Myocyte (in vitro differentiated cells): ENCODE data around the gene DPP4. TPM values are rescaled to one million over a fixed set of nuclear protein-coding genes. Genes with fewer than 3 reads are reported as not detected.
A peak's percentile ranks its signal among the peaks of the same experiment; 100 is the strongest.

ENCODE experiments used
- DNase-seq: peaks from one replicate; pipeline ENCODE4 v3.0.0-alpha.2; 2012; ENCODE audit warnings: low read depth
- total RNA-seq: library from RNA; depleted of rRNA; stranded (reverse); fragments of >200 nt; gene quantifications from 2 replicates; pipeline ENCODE4 v1.2.3, GENCODE V29; 2014

DPP4 gene
- total RNA-seq, 1 donor from 2014 or later = 19.6 TPM

DNA sequence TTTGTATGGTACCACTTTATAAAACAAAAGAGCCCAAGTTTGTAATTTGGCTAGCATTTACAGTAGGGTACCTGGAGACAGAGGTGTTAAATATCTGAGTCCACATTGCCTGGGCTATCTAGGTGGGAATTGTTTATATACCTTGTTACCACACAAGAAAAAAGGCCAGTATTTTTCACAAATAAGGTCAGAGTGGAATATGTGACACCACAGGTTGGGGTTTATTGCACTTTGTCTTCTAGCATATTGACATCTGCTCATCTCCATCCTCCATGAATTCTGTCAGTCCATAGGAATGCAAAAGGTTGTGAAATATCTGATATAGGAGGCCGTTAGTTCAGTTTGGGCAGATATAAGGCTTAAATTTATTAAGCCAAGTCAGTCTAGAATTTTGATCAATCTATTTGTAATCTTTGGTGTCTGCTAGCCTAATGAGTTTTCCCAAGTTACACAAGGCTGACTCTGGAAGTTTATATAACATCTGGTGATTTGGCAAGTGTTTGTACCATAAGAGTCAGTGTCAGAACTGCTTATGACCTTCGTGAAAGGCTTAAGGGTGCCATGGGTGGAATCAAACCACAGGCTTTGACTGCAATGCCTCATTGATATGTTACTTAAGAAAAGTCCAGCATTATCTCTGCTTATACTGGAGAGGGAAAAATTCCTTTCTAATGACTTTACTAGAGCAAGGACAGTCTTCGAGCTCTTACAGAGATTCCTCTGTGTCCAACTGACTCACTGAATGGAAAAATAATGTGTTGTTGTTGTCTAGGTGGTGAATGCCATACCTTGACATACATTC is 11.3 kb upstream of the DPP4 start:
- DNase-seq = peak; percentile 54

DNA sequence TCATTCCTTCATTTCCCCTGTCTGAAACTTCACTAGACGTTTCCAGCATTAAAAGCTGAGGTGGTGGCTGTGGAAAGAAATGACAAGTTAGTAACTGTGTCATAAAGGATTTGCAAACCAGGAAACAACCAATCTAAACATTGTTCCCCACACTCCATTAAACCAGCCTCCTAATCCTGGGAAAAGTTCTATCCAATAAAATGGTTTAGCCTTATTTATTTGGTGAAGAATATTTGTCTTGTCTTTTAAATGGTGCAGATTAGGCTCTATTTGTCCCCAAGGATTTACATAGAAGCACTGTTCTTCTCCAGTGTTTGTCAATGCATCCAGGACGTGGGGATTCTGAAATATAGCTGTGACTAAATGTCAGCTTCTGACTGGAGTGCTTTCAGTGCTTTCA is 10.5 kb upstream of the DPP4 start:
- DNase-seq = no peak

DNA sequence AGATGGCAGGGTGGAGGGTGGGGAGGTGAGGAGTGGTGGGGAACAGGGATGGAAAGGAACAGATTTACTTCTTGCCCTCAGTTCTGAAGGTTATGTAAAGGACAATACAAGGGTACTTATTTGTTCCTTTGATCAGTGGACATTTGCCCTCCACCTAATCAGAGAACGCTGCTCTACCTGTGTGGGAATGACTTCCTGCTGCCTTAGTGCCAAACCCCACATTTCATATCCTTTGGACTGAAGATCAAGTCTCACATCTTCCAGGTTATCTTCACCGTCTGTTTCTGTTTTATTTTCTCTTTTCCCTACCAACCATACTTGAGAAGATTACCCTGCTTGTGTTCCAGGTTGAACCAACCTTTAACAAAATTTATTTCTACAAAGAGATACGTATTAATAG is 8.7 kb upstream of the DPP4 start:
- DNase-seq = no peak

DNA sequence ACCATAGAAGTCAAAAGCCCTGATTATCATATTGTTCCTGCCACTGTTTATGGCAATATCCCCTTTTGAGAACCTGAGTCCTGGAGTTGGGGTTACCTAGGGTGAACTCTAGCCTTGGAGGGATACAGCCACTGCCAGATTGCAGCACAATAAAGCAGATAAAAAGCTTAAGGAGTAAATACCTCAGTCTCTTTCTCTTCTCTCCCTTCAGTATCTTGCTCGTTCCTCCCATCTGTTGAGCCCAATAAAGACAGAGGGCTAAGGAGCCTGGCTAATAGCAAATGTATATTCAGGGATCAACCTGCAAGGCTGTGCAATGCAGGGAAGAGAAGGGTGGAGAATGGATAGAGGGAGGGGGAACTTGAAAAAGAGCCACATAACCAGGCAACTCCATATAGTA is 8.0 kb upstream of the DPP4 start:
- no peak for DNase-seq

- no peak for DNase-seq
Observed at GRCh38 chr2:162079514-162079913, 5.5 kb upstream of the DPP4 start.

DNA sequence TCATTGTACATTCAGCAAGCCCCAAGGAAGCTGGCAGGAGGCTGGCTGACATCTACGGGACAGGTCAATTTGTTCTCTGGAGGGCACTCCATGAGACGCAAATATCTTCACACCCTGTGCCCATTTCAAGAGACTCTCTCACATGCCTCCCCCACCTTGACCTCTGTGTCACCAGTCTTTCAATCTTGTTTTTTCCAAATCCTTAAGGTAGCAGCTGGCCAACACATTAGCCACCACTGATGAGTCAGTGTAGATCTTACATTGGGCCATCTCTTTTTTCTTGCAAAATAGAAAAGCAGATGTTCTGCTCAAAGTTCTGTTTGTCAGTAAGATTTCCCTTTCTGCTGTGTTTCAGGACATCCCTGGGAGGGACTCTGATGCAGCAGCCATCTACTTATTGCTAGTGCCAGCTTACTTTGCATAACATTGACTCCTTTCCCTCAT is 1.7 kb upstream of the DPP4 start:
- peak; percentile 50 for DNase-seq

DNA sequence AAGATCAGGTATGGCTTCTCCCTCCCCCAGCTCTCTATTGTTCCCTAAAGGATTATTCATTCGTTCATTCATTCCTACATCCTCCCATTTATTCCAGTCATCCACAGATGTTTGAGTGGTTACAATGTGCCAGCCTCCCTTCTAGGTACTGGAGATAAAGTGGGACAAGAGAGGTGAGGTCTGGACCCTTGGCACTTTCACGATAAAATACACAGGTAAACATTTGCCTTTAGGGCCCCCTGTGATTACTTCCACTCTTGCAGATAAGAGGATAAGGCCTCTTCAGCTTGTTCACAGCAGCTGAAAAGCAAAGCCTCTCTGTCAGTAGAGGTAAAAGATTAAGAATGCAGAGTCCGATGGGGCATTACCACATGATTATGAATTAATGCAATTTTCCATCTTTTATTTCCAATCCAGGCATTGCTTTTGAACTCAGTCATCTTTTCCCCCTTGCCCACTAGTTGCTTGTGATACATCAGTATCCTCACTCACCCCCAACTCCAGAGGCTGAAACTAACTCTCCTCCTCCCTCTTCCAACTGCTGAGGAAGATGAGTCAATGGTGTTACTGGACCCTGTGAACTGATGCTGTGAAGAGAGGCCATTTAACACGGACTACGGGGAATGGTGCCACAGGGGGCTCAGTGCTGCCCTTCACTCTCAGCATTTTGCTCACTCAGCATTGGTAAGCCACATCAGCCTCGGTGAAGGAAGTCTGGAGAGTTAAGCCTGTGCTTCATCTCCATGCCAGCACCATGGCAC is 1.1 kb upstream of the DPP4 start:
- DNase-seq = no peak

DNA sequence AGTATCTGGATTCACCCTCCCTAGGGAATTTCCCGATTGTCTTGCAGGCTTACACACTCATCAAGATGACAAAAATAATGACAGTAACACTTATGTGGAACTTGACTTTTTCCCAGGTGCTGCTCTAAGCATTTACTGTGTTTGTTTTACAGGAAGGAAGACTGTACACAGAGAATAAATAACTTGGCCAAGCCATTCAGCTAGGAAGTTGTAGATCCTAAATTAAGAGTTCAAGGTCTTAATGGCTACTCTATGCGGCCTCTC is 549 bp upstream of the DPP4 start:
- DNase-seq = no peak

DNA sequence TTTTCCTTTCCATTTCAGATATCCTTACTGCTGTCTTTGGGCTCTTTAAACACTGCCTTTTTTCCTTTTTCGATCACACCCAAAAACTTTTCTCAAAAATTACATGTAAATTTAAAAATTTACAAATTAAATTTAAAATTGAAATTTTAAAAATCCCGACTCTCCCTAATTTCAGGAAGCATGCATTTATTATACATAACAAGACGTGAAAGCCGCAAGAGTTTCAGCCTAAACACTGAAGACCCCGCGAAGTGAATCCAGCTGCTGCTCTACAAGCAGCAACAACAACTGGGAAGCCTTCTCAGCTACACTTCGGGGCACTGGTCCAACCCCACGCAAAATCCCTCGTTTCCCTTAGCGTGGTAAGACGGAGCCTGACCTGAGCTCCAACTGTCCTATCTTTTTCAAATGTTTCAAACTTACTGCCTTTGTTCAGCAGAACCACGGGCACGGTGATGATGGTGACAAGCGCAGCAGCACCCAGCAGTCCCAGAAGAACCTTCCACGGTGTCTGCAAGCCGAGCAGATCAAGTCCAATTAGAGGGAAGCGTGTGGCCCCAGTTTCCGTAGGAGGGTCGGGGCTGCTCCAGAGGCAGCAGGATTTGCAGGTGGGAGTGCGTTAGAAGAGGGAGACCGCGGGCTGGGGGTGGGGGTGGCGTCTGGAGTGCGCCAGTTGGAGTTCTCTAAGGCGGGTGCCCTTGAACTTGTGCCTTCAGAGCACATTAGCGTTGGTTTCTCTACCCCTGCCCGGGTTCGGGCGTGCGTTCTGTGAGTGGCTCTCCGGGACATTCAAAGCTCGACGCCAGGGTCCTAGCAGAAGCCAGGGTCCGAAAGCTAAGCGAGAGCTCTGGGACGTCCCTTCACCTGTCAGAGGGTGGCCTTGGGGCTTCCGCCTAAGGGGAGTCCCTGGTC is 783 bp downstream of the DPP4 start:
- peak; percentile 43 for DNase-seq

DNA sequence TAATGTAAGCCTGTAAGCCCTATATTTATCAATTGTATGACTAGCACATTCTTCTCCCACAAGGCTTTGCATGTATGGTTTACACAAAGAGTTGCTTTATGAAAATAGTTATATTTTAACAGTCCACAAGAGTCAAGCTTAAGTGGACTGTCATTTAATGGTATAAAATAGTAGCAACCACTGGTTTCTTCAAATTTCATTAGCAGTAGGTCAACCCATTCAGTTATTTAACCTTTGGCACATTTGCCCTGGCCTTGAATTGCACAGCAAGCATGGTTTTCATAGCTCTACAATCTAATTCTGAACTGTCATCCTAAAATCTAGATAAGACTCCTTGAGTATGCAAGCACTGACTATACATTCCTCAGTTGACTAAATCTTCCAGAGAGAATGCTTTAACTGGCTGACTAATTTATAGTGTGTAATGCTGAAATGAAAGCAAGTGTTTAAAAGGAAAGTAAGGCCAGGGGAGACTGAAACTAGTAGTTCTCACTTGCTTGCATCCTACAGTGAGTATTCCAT is 1.8 kb downstream of the DPP4 start:
- DNase-seq = no peak

DNA sequence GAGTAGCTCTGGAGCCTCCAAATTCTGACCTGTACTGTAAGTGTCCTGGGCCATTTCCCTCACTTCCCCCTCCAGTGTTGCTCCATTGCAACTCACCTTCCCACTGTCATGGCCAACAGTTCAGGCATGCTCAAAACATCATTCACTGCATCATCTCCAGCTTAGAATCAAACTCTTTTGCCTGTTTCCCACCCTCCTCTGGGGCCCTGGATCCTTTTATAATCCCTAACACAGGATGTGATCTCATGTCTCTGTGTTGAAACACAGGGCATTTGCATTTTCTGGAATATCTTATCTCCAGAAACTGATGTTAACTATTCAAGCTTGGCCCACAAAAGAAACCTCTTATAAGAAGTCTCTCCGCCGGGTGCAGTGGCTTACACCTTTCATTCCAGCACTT is 3.0 kb downstream of the DPP4 start:
- DNase-seq = no peak

DNA sequence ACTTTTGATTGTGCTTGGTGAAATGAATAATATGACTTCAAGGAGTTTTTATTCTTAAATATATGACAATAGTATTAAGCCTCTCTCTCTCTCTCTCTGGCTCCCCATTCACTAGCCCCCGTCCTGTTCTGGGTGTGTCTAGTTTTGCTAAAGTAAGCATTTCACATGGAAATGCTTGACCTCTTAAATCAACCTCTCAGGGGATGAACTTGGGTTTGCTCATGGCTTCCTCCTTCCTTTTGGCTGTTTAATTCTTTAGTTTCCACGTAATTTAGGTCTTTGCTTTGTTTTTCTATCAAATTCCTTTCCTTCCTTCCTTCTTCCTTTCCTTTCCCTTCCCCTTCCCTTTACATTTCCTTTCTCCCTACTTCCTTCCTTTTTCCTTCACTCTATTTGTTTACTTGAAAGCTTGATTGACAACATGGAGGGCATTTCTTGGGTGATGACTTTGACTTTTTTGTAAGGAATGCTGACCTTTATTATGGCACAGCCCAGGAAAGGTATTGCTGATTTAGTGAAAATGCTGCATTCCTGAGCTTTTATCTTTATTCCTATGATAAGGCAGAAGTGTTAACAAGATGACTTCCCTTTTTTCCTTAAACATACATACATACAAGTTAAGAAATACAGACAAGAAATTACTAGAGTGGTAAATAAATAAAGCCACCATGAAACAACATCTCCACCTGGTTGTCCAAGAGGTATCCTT is 3.6 kb downstream of the DPP4 start:
- no peak for DNase-seq

- no peak for DNase-seq
Observed at GRCh38 chr2:162069267-162069903, 4.6 kb downstream of the DPP4 start.

GRCh38 chr2:162067596-162067995 is 6.4 kb downstream of the DPP4 start:
- DNase-seq = no peak

DNA sequence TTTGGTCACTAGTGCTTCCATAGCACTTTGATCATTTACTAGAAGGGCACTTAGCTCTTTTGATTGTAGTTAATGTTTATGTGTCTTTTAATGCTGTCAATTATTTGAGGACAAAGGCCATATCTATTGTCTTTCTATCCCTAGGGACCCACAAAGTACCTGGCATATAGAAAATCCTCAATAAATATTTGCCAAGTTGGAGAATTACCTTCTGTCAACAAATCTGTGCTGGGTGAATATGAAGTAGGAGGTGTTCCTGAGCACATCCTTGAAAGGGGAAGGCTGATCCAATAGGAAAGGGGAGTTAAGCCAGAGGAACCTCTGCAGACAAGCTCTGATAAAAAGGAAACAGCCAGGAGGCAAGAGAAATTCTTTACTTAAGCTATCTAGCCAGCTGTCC is 8.2 kb downstream of the DPP4 start:
- DNase-seq = no peak

GRCh38 chr2:162063899-162064298 is 10.1 kb downstream of the DPP4 start:
- no peak for DNase-seq

DNA sequence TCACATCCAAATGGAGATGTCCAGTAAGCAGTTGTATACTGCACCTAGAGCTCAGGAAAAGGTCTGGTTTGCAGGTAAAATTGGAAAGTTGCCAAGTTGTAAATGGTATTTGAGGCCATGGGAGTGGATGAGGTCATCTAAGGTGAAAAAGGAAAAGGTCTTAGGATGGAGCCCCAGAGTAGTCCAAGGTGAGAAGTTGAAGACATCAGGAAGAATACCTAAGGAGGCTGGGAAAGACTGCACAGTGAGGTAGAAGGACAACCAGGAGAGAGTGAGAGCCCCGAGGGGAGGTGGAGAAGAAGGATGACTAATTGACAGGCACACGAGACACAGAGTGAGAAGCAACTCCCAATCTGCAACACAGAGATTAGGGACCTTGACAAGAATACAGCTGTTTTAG is 10.7 kb downstream of the DPP4 start:
- no peak for DNase-seq

GRCh38 chr2:162062559-162062958 is 11.5 kb downstream of the DPP4 start:
- no peak for DNase-seq

- DNase-seq = no peak
Observed at GRCh38 chr2:162061021-162061420, 13.0 kb downstream of the DPP4 start.

GRCh38 chr2:162060532-162060931 is 13.5 kb downstream of the DPP4 start:
- no peak for DNase-seq
